ENCODE data around the gene IL23A.

- TF ChIP-seq PATZ1 (CRISPR knock-in tag; IDR thresholded peaks at IDR 0.05; ENCODE audit: borderline replicate concordance) = no peak
- no peak for TF ChIP-seq TOX (CRISPR knock-in tag; IDR thresholded peaks at IDR 0.05; ENCODE audit: borderline replicate concordance)
Measured at GRCh38 chr12:56337753-56338251, 882 bp upstream of the IL23A start.

Data from SK-N-SH treated with all-trans-retinoic acid at 6 μM for 48 hours (cell line).